ENCODE results near the gene SKA1. TPM values are rescaled to one million over a fixed set of nuclear protein-coding genes. Genes with fewer than 3 reads are reported as not detected.
A peak's percentile ranks its signal among the peaks of the same experiment; 100 is the strongest.
"Not testable (repeated sequence)": the region's sequence is repeated elsewhere in the genome, so short reads cannot be mapped to it uniquely, and the experiment has no call there.

SKA1 gene
- total RNA-seq, 1 donor from 2014 or later, result 13.1 TPM

DNA sequence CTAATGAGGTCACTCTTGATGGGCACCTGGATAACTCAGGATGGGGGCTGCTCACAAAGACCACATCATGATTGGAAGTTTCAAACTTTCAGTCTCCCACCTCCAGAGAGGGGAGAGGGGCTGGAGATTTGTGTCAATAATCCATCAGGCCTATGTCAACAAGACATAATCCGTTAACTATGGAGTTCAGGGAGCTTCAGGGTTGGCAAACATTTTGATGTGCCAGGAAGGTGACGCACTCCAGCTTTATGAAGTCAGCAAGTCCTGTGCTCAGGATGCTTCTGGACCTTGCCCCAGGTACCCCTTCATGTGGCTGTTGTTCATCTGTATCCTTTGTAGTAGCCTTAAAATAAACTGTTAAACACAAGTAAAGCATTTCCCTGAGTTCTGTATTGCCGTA lies 19.0 kb downstream of the SKA1 start:
- DNase-seq (ENCODE audit: low read depth, low spot score), result no peak

DNA sequence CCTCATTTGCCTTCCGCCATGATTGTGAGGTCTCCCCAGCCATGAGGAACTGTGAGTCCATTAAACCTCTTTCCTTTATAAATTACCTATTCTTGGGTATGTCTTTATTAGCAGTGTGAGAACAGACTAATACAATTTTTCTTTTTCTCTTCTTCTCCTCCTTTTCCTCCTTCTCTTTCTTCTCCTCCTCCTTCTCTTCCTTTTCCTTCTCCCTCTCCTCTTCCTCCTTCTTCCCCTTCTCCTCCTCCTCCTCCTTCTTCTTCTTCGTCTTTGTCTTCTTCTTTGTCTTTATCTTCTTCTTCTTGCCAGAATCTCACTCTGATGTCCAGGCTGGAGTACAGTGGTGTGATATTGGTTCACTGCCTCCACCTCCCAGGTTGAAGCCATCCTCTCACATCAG lies 20.2 kb downstream of the SKA1 start:
- no peak for DNase-seq (ENCODE audit: low read depth, low spot score)

DNA sequence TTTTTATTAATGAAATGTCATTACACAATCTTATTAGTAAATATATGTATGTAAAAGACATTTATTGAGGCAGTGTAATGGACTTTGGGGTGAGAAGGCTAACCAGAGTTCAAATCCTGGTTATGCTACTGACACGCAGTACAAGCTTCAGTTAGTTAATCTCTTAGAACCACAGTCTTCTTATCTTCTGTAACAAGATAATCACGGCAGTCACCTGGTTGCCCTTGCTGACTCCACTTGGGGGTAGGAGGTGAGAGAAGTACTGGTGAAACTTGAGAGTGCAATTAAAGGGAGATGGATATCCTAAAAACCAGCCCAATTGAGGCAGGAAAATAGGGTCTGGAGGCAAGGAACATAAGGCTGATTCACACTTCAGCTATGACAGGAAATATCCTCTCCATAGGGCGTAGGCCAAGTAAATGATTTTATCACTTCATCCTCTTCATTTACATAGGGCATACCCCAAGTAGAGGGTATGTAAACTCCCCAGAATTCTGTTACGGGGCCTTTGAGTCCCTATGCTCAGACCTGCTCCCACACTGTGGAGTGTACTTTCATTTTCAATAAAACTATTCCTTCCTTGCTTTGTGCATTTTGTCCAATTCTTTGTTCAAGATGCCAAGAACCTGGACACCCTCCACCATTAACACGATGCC lies 21.3 kb downstream of the SKA1 start:
- no peak for DNase-seq (ENCODE audit: low read depth, low spot score)

DNA sequence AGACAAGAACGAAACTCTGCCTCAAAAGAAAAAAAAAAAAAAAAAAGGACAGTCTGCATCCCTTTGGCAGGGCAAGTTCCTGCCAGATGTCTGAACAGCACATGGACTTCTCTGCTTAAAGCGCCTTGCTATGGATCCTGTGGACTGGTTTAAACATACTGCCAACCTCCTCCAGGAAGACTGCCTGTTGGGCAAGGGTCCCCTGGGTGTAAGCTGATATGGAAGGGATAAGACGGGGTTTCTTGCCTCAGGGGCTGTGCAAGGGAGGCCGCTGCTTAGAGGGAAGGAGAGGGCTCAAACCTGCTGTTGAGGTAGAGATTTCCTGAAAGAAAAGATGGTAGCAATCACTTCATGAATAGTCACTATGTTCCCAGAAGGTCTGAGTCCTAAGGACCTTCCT lies 22.2 kb downstream of the SKA1 start:
- DNase-seq (ENCODE audit: low read depth, low spot score), result no peak

DNA sequence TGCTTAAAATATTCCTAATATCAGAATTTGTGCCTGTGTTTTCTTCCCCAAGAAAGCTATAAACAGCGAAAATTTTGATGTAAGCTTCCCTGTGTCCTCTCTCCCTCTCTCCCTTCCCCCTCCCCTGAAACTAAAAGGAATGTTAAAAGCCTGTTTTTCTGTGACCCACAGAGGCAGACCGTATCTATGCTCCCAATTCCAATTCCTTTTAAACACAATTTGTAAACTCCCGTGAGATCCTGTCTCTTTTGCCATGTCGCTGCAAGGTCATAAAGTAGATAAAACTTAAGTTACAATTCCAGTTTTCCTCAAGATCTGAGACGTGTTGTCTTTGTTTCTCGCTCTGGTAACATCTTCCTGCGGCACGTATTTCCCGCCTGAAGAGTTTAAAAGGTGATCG lies 23.3 kb downstream of the SKA1 start:
- DNase-seq (ENCODE audit: low read depth, low spot score), result no peak

GRCh38 chr18:50398947-50399346 lies 24.1 kb downstream of the SKA1 start:
- no peak for DNase-seq (ENCODE audit: low read depth, low spot score)

- no peak for DNase-seq (ENCODE audit: low read depth, low spot score)
Observed at GRCh38 chr18:50399582-50399981, 24.7 kb downstream of the SKA1 start.

- DNase-seq (ENCODE audit: low read depth, low spot score), result not testable (repeated sequence)
Observed at GRCh38 chr18:50400438-50400837, 25.6 kb downstream of the SKA1 start.

- DNase-seq (ENCODE audit: low read depth, low spot score), result no peak
Observed at GRCh38 chr18:50401295-50401694, 26.4 kb downstream of the SKA1 start.

DNA sequence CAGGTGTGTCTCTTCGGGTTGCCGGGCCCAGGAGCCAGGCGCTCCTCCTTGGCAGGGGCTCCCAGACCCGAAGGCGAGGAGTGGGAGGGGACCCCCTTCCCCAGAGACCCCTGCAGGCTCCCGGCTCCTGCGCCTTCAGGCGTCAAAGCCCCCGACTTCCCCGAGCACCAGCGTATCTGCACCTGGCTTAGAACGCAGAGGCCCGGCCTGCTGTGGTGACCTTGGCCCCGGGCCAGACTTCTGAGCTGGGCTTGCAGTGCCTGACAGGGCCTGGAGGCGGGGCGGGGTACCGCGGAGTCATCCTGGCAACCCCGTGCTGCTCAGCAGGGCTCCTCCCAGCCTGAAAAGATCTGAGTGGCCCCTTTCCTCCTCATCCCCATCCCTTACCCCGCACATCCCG lies 27.0 kb downstream of the SKA1 start:
- DNase-seq (ENCODE audit: low read depth, low spot score), result no peak

- not testable (repeated sequence) for DNase-seq (ENCODE audit: low read depth, low spot score)
Observed at GRCh38 chr18:50404752-50405581, 30.1 kb downstream of the SKA1 start.

DNA sequence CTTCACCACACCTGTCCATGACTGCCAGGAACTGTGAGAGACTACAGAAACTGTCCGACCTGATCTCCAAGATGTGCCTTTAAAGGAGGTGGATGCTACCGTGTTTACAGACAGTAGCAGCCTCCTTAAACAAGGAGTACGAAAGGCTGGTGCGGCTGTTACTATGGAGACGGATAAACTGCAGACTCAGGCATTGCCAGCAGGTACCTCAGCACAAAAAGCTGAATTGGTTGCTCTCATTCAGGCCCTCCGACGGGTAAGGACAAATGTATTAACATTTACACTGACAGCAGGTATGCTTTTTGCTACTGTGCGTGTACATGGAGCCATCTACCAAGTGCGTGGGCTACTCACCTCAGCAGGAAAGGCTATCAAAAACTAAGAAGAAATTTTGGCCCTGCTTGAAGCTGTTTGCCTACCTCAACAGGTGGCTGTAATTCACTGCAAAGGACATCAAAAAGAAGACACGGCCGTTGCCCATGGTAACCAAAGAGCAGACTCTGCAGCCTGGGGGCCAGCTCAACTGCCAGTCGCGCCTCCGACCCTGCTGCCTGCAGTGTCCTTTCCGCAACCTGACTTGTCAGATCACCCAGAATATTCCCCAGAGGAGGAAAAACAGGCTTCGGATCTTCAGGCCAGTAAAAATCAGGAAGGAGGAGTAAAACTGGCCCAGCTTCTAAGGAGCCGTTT lies 30.9 kb downstream of the SKA1 start:
- DNase-seq (ENCODE audit: low read depth, low spot score), result no peak

- no peak for DNase-seq (ENCODE audit: low read depth, low spot score)
Observed at GRCh38 chr18:50409236-50409635, 34.4 kb downstream of the SKA1 start.

- no peak for DNase-seq (ENCODE audit: low read depth, low spot score)
Observed at GRCh38 chr18:50410008-50410407, 35.2 kb downstream of the SKA1 start.

DNA sequence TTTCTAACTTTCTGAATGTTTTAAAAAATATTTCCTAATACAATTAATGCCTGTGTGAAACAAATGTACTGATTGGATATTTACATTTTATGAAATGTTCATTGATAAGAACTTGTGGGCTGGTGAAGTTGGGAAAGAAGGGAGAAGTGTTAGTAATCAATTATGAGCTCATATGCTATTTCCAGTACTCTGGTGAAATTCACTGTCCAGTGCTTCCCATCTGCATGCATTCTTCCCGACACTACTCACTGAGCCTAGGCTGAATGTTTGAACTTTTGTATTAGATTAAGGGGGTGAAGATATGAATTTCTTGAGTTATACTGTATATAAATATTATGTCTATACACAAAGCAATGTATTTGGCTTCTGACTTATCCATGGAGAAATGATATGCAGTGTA lies 36.0 kb downstream of the SKA1 start:
- no peak for DNase-seq (ENCODE audit: low read depth, low spot score)

- not testable (repeated sequence) for DNase-seq (ENCODE audit: low read depth, low spot score)
Observed at GRCh38 chr18:50416832-50417231, 42.0 kb downstream of the SKA1 start.

GRCh38 chr18:50417705-50418104 lies 42.9 kb downstream of the SKA1 start:
- not testable (repeated sequence) for DNase-seq (ENCODE audit: low read depth, low spot score)

GRCh38 chr18:50418650-50419049 lies 43.8 kb downstream of the SKA1 start:
- DNase-seq (ENCODE audit: low read depth, low spot score), result no peak

DNA sequence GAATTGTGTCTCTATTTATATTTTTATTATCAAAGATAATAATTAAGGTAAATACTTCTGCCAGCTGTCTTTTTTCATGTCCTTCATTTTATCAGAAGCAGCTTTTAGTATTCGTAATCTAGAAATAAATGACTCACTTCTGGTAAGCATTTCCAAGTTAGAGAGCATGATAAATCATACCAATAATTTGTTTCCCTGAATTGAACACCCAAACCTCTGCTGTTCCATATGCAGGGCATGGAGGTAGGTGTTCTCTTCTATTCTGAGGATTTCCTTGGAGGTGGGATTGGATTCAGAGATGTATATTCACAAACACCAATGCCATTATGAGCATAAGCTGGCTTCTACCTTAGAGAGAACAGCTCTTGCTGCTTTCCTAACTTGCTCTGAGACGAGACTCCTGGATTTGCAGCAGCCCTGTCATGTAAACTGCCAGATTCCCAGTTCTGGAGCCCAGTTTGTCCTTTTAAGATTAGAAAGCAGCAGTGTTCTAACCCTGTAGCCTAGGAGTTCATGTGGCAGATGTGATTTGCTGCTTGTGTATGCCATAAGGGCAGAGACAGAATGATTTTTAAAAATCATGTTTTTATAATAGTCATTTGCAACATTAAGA lies 47.5 kb downstream of the SKA1 start:
- DNase-seq (ENCODE audit: low read depth, low spot score), result no peak

DNA sequence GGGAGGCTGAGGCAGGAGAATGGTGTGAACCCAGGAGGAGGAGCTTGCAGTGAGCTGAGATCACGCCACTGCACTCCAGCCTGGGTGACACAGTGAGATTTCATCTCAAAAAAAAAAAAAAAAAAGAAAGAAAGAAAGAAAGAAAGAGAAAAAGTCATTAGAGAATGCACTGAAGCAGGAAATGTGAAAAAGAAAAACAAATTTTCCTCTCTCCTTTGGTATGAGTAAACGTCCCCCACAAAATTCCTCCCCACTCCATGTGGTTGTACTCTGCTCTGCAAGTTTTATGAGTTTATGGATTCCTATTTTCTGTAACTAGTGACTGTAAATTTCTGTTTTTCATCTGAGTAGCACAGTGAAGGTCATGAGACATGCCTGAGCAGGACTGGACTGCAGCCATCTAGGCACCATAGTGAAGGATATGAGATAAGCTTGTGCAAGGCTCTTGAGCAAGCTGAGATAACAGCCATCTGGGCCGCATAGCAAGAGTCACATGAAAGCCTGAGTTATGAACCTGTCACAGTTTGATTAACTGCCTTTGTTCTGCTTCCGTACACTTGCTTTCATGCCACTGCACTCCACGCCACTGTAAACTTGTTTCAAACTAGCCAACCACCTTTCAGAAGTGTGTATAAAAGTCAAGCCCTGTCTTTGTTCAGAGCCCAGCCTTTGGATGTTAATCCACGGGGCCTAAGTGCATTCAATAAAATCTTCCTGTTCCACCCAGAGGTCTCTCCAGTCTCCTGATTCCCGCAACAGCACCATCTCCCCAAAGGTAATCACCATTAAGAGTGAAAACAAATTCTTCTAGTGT lies 50.2 kb downstream of the SKA1 start:
- peak; percentile 69 for DNase-seq (ENCODE audit: low read depth, low spot score)

DNA sequence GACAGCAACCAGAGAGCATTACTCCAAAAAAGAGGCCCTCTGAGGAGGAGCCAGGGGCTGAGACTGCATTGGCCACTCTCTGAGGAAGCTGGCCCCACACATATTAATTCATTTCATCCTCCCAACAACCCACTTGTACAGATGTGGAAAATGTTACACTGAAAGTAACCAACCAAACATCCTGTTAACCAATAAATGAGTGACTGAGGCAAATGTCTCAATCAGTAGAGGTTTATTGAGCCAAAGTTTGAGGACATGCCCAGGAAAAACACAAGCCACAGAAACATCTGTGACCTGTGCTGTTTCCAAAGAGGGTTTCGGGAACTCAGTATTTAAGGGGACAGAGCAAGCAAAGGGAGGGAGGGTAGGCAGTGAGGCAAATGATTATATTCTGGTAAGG lies 53.0 kb downstream of the SKA1 start:
- no peak for DNase-seq (ENCODE audit: low read depth, low spot score)

Measured in pulmonary artery endothelial cell (primary cell).